ENCODE data around the gene MRPS34.

MRPS34 gene

DNA sequence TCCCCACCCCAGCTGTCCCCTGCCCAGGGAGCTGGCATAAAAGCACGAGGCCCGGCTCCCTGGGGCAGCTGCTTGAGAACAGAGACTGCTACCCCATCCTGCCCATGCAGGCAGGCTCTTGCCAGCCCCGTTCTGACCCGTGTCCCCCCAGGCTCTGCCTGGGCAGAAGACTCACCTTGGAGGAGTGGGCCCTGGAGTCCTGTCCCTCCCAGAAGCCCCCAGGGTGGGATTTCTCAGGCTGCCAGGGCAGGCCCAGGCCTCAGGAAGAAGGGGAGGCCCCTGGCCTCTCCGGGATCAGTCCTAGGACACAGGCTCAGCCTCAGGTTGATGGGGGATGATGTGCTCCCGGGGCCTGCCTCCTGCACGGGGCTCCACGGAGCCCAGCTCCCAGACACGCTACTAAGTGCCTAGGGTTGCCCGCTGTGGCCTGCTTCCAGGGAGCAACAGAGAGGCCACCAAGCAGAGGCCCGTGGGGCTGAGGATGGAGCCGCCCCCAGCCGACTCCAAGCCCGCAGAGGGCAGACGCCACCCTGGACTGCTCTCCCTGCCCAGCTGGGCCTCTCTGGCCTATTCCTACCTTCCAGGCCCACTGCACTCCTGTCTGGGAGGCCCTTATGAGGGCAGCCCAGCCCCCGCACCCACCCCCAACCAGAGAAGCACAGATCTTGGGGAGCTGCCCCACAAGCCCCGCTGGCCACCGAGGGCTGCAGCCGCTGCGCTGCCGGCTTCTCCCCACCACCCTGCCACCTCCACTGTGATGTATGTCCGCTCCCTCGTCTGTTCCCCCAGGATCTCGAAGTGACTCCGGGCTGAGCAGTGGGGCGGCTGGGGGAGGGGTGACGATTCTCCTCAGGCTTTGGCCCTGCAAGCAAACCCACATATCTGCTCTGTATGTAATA is 3.3 kb downstream of the MRPS34 start:
- no peak for DNase-seq (ENCODE audit: low read depth)

DNA sequence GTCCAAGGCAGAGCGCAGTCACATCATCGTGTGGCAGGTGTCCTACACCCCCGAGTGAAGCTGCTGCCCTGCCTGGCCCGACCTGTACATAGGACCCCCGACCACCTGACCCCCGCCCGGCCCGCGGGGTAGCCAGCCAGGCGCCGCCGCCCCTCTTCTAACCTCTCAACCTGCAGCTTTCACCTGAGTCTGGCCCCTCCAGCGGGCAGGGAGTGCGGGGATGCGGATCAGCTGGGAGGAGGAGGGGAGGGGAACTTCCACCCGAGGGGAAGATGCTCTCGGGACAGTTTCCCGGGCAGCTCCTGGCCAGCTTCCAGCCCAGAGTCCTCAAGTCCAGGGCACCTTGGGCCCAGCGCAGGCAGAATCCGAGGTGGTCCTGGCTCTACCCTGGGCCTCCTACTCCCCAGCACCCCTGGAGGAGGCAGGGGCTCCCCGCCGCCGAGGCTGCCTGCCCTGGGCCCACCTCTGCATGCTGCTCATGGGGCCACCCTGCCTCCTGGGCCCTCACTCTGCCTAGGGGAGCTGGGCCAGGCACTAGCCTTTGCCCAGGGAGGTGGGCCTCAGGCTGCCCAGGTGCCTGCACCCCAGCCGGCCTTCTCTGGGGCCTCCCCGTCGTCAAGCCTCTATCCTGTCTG is 4.0 kb downstream of the MRPS34 start:
- no peak for DNase-seq (ENCODE audit: low read depth)

- DNase-seq (ENCODE audit: low read depth), result no peak
Observed at GRCh38 chr16:1768061-1768766, 4.7 kb downstream of the MRPS34 start.

DNA sequence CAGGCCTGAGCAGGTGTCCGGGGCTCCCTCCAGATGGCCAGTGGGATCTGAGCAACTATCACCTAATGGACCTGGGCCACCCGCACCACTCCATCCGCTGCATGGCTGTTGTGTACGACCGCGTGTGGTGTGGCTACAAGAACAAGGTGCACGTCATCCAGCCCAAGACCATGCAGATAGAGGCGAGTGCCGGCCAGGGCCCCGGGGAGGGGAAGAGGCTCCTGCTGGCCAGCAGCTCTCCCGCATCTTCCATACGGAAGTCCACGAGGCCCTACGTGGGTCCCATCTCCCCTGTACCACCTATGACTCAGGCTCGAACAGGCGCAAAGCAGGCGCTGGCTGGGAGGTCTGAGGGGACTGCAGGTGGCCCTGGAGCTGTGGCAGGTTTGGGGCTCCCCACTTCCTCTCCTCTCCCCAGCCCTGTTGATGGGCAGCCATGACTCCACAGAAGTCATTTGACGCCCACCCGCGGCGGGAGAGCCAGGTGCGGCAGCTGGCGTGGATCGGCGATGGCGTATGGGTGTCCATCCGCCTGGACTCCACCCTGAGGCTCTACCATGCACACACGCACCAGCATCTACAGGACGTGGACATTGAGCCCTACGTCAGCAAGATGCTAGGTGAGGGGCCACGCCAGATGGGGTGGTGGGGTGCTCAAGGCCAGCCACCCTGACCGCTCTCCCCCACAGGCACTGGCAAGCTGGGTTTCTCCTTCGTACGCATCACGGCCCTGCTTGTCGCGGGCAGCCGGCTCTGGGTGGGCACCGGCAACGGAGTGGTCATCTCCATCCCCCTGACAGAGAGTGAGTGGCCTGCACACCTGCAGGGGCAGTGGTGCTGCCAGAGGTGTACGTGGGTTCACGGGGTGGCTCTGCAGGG is 5.6 kb downstream of the MRPS34 start:
- DNase-seq (ENCODE audit: low read depth), result no peak

- DNase-seq (ENCODE audit: low read depth), result no peak
Observed at GRCh38 chr16:1766701-1767100, 6.2 kb downstream of the MRPS34 start.

DNA sequence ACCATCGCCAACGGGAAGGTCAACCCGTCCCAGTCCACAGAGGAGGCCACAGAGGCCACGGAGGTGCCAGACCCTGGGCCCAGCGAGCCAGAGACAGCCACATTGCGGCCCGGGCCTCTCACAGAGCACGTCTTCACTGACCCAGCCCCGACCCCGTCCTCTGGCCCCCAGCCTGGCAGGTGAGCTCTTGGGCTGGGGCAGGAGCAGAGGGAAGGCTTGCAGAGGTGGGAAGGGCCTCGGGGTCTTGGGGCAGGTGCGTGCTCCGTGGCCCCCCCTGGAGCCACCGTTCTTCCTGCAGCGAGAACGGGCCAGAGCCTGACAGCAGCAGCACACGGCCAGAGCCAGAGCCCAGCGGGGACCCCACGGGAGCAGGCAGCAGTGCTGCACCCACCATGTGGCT is 6.7 kb downstream of the MRPS34 start:
- no peak for DNase-seq (ENCODE audit: low read depth)

GRCh38 chr16:1765826-1766225 is 7.1 kb downstream of the MRPS34 start:
- no peak for DNase-seq (ENCODE audit: low read depth)

GRCh38 chr16:1764971-1765370 is 8.0 kb downstream of the MRPS34 start:
- no peak for DNase-seq (ENCODE audit: low read depth)

- DNase-seq (ENCODE audit: low read depth), result peak; percentile 47
Observed at GRCh38 chr16:1763521-1764511, 9.1 kb downstream of the MRPS34 start.

GRCh38 chr16:1762879-1763520 is 9.9 kb downstream of the MRPS34 start:
- no peak for DNase-seq (ENCODE audit: low read depth)

GRCh38 chr16:1762196-1762878 is 10.6 kb downstream of the MRPS34 start:
- no peak for DNase-seq (ENCODE audit: low read depth)

DNA sequence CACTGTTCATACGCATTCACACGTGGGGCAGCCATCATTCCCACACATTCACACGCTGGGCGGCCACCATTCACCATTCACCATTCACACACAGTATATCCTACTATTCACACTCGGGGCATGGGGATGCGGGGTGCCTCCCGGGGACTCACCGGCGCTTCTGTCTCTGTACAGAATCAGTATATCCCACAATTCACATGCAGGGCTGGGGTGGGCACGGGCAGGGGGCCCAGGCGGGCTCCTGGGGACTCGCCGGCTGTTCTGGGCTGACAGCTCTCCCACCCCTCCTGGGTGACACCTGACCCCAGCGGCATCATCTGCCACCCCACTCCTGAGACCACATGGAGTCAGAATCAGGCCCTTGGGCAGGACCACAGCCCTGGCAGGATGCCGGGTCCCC is 11.2 kb downstream of the MRPS34 start:
- DNase-seq (ENCODE audit: low read depth), result no peak

GRCh38 chr16:1760911-1761310 is 12.0 kb downstream of the MRPS34 start:
- no peak for DNase-seq (ENCODE audit: low read depth)

DNA sequence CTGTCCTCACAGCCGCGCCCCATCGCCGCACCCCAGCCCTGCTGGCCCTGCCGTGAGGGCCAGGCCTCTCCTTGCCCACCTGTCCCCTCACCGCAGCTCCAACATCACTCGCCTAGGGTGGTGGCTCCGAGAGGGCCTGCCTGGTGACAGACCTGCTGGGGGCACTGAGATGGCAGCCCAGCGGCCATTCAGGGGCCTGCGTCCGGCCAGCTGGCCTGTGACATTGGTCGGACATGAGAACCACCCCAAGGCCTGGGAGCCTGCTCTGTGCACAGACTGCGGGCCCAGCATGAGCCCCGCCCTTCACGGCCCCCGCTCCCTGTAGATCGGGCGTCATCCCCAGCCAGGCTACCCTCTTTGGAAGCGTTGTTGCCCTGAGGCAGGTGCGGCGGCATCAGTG is 13.4 kb downstream of the MRPS34 start:
- DNase-seq (ENCODE audit: low read depth), result no peak

DNA sequence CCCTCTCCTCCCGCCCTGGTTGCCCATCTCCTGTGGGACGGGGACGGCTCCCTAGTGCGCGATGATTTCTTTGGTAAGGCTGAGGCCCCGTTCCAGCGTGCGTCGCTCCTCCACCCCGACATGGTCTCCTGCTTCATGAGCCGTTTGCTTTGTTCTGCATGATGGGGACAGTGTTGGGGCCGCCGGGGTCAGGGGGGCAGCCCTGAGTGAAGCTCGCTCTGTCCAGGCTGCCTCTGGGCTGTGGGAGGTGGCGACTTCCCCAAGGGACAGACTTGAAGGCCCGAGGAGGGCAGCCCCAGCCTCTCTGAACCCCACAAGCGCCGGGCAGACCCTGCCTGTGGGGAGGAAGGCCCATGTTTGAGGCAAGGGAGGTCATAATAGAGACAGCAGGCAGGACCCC is 14.0 kb downstream of the MRPS34 start:
- DNase-seq (ENCODE audit: low read depth), result no peak

DNA sequence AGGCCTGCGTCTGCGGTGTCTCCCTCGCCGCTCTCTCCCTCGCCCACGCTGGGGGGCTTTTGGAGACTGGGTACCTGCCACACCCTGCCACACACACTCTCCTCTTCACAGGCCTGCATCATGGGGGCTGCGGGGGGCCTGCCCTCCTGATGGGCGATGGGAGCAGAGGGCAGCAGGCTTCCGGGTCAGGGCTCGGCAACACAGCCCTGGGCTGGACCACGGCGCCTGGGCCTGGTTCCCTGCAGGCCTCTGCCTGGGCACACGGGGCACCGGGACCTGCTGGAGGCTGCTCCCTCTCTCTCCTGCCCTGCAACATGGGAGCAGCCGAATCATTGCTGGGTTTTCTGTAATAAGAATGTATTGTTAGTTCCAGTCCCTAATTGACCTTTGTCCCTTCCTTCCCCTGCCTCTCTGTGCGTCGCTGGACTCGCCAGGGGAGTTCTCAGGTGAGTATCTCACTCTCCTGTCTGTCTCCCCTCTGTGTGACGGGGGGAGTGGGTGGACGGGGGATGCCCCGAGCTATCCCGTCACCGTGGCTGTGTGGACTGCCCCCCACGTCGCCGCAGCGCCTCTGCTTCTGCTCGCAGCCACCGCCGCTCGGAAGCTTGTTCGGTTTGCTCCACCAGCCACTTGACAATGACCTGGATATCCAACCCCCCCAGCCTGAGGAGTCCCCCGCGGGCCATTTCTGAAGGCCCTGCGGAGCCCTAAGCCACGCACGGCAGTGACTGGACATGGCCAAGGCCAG is 15.0 kb downstream of the MRPS34 start:
- DNase-seq (ENCODE audit: low read depth), result no peak

GRCh38 chr16:1754204-1754603 is 18.7 kb downstream of the MRPS34 start:
- DNase-seq (ENCODE audit: low read depth), result no peak

GRCh38 chr16:1752853-1753252 is 20.1 kb downstream of the MRPS34 start:
- DNase-seq (ENCODE audit: low read depth), result no peak

DNA sequence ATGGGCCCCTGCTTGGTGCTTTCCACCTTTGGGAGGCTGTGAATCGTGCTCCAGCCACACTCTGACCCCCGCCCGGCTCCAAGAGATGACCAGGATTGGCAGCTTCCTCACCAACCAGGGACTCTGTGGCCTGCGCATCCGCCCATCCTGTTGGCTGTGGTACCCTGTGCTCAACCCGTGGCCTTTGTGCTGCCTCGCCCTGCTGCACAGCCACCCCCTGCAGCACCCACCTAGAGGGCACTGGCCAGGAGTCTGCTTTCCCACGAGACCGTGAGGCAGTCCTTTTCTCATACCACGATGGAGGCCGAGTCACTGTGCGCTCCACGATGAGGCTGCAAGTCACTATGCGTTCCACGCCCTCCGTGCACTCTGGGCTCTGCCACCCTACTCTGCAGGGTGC is 21.0 kb downstream of the MRPS34 start:
- DNase-seq (ENCODE audit: low read depth), result no peak
